Epidermal melanocyte (primary cell): Measurements from ENCODE around the gene SUSD6.

Experiments used
- DNase-seq: peaks from one replicate; pipeline ENCODE4 v3.0.0; 2011; ENCODE audit warnings: low spot score; ENCODE audit not compliant: insufficient read length

SUSD6 gene, protein sequence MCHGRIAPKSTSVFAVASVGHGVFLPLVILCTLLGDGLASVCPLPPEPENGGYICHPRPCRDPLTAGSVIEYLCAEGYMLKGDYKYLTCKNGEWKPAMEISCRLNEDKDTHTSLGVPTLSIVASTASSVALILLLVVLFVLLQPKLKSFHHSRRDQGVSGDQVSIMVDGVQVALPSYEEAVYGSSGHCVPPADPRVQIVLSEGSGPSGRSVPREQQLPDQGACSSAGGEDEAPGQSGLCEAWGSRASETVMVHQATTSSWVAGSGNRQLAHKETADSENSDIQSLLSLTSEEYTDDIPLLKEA

DNA sequence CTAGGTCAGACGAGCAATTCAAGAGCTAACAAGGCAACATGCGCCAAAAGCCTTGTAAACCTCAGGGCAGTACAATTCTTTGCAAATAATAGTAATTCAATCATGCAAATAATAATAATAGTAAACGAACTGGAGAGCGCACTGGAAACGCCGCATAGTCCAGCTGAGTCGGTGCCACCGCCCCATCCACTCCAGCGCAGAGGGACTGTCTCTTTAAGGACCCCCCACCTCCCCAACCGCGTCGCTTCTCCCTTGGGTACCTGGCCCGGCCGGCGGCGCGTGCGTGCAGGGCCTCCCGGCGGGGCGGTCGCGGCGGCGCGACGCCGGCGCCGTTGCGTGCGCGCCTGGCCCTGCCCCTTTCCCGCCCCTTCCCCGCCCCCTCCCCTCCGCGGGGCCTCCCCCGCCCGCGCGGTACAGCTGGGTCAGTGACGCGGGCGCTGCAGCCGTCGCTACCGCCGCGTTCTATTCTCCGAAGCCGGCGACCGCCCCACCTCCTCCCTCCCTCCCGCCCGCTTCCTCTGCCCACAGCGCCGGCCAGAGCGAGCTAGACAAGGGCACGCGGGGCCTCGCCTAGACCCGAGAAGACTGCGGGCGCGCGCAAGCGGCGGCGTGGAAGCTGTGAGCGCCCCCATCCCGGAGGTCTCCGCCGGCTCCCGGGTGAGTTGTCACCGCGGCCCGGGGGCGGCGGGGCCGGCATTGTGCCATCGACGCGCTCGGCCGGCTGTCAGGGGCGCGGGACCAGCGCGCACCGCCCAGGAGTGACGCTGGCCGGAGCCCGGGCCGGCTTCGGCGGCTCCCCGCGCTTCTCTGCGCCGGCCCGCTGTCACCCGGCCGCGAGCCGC, at the start of gene SUSD6:
Gene SUSD6 (plus strand): TSS at position 425 of the 842 bp plus-strand sequence. CDS start 46,997 bp downstream, outside the sequence.
- DNase-seq: peak; percentile 84

DNA sequence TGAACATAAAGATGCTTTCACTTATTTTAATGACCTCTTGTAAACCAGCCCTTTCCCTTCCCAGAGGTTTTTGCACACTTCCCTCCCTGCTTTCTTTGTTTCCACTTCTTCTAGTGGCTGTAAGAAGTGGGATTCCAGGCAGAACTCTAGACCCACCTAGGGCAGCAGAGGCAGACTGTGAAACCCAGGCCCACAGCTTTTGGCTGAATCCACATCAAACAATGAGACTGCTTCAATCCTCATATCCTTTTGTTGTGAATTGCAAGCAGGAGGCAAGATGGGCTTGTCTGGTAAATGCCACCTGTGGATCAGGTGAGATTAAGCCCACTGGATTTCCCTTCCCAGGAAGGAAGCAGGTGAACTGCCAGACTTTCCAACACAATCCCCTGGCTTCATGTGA, 49.5 kb upstream of the SUSD6 start:
- no peak for DNase-seq

DNA sequence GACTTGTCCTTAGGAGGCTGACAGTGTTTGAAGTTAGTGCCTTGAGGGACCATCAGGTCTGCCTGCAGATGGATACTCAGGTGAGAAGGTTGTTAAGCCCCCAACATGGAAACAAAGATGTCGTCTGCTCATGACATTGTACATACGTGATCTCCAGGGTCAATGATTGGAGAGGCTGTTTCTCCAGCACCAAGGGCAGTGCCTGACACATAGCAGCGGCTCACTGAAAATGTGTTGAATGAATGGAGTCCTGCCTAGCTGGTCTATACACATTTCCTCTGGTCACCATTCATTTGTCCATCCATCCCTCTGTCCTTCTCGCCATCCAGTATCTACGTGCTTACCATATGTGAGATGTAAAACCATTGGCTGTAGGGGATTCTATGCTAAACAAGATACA, 43.8 kb upstream of the SUSD6 start:
- DNase-seq: no peak

GRCh38 chr14:69569859-69570258, 41.5 kb upstream of the SUSD6 start:
- DNase-seq: no peak

DNA sequence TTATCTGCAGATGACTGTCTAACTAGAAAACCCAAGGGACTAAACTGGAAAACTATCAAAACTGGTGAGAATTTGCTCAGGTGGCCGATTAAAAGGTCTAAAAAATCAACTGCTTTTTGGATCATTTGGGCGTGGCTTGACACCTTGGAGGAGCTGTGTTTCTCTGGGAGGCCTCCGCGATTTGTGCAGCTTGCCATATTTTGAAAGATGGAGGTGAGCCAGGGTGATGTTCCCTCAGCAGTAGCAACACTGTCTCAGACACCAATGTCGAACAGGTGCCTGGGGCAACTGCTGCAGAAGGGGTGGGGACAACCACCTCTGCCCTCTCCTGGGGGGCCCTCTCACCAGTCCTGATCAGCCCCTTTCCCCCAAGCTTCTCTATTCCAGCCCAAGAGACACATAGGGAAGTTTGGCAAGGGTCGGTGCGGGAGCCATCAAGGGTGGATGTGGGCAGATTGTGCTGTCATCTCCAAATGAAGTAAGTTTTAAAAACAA, 40.5 kb upstream of the SUSD6 start:
- no peak for DNase-seq

GRCh38 chr14:69571449-69572029, 39.9 kb upstream of the SUSD6 start:
- DNase-seq: no peak

GRCh38 chr14:69572030-69572840, 39.2 kb upstream of the SUSD6 start:
- DNase-seq: no peak

GRCh38 chr14:69572841-69573135, 38.6 kb upstream of the SUSD6 start:
- DNase-seq: no peak

DNA sequence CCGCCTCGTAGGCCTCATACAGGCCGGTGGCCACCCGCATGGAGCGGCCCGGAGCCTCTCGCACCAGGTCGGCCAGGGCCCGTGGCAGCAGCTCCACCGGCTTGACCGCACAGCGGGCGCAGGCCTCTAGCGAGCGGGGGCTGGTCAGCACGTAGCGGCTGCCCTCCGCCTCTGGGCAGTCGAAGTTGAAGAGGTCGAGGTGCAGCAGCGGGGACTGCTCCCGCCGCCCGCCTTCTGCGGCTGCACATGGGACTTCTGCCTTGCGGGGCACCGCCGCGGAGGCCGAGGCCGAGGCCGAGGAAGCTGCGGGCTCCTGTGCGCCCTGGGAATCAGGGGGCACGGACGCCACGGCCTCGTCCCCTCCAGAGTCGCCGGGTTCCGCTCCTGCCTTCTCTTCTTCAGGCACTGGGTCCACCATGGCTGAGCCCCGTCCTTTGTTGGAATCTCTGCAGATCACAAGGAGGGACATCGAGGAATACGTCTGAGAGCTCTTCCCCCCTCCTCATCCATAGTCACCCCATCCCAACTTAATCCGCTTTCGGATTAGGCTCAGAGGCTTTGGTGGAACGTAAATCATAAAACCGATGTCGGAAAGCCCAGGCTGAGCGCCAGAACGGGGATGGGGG, 38.1 kb upstream of the SUSD6 start:
- DNase-seq: no peak

GRCh38 chr14:69573831-69574262, 37.5 kb upstream of the SUSD6 start:
- DNase-seq: no peak

DNA sequence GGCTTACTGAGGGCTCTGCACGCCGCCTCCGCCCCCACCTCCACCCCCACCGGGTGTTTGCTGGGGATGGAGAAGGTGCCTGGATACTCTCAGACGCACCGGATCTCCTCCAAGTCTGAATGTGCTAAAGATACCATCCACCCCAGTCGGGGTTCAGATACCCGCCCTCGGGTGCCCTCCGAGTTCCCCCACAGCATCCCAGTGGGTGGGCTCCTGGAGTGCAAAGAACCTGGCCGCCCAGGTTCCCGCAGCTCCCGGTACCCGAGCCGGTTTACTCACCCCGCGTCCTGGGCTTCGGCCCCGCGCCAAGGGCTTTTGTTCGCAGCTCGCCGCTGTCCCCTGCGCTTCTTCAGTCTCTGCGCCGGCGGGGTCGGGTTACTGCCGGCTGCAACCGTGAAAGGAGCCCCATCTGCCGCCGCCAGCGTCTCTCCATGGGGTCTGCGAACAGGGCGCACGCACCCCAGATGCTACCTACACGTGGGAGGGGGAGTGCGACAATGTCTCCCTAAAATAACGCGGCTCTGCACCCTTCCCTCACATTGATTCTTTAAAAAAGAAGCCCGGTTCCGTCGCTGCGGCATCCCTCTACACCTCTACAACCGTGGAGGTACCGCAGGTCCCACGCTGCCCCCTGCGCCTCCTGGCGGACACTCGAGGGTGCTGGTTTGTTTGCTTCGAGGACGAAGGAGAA, 37.0 kb upstream of the SUSD6 start, which contains the start of gene CCDC177:
Gene CCDC177 (minus strand): TSS at position 609 of the 691 bp plus-strand sequence. CDS start 1,249 bp downstream, outside the sequence.
- DNase-seq: peak; percentile 55

DNA sequence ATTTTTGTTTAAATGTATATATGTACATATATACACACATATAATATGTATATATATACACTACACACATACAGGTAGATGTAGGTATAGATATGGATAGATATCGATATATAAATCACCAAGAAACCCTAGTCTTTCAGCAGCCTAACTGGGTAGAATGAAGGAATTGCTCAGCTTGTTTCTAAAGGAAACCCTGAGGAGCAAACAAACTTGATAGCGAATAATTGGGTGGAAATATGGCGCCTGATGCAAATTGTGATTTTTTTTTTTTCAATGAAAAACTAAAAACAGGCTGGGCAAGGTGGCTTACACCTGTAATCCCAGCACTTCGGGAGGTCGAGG, 36.5 kb upstream of the SUSD6 start:
- DNase-seq: no peak

DNA sequence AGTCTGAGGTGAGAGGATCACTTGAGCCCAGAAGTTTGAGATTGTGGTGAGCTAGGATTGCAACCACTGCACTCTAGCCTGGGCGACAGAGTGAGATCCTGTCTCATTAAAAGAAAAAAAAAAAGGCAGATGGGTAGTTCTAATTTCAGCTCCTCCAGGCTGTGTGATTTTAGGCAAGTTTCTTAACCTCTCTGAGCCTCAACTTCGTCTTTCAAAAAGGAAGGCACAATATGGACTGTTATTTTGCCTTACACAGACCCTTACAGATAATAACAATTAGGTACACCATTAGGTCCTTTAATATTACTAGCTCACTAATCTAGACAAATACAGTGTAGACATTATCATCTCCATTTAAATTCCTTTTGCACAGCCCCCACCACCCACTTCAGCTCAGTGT, 31.9 kb upstream of the SUSD6 start:
- no peak for DNase-seq

- DNase-seq: no peak
Observed at GRCh38 chr14:69580009-69580577, 31.3 kb upstream of the SUSD6 start.

GRCh38 chr14:69581316-69581935, 30.0 kb upstream of the SUSD6 start:
- DNase-seq: no peak

DNA sequence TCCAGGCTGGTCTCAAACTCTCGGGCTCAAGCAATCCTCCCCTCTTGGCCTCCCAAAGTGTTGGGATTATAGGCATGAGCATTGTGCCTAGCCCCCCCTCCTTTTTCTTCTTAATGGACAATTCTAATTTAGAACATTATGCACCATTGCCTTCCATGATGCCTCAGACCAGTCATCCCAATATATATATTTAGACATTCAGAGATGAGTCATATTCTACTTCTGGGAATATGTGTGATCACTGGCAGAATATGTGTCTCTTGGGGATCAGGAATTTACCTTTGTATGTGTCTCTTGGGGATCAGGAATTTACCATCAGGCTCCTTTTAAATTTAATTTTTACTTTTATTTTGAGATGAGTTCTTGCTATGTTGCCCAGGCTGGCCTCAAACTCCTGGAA, 29.2 kb upstream of the SUSD6 start:
- DNase-seq: no peak

DNA sequence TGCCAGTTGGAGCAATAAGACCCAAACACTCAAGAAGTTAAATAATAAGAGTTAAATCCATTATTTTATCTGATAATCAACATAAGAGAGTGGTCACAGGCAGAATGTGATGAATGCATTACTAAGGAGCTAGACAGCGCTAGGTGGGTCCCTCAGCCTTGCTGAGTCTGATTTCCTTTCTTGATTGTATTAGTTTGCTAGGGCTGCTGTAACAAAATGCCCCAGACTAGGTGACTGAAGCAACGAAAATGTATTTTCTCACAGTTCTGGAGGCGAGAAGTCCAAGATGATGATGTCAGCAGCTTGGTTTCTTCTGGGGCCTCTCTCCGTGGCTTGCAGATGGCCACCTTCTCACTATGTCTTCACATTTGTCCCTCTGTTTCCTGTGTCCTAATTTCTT, 28.6 kb upstream of the SUSD6 start:
- no peak for DNase-seq

DNA sequence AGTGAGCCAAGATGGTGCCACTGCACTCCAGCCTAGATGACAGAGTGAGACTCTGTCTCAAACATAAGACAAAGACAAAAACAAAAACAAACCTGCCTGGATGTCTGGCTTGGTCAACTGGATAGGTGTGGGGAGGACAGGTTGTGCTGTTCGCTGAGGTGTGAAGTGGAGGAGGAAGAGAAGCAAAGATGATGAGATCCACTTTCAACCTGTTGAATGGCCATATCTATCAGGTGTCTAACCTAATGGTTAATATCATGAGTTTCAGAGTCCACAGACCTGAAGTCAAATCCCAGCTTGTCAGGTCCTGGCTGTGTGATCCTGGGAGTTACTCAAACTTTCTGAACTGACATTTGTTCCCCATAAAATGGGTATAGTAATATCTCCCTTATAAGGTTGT, 27.0 kb upstream of the SUSD6 start:
- no peak for DNase-seq

- no peak for DNase-seq
Observed at GRCh38 chr14:69586404-69586803, 25.0 kb upstream of the SUSD6 start.

DNA sequence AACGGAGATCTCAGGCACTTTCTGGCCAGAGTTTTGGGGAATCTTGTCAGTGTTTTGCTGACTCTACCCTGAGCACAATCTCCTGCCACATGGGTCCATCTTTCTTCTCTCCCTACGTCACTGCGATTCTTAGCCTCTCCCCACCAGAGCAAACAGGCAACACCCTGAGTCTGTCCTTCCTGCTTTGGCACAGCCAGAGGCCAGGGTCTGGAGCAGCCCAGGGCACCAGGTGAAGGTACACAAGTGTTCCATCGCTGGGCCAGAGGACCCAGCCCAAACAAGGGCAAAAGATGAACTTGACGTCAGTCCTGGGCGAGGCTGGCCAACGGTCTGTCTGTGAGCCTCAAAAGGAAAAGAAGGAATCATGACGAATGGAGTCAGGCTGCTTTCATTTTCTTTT, 24.0 kb upstream of the SUSD6 start:
- no peak for DNase-seq
